Measurements from ENCODE around the gene FUT6. TPM values are rescaled to one million over a fixed set of nuclear protein-coding genes. Genes with fewer than 3 reads are reported as not detected.
"Not testable (repeated sequence)": the region's sequence is repeated elsewhere in the genome, so short reads cannot be mapped to it uniquely, and the experiment has no call there.

The FUT6 gene
- total RNA-seq, 4 donors from 2014 or later, result 40.6 to 160 (median 68.9) TPM

GRCh38 chr19:5782322-5782721 is 57.2 kb downstream of the FUT6 start:
- no peaks in the 10 kb centered on the region for H3K4me1 ChIP-seq
- H3K27me3 ChIP-seq, result no peaks in the 10 kb centered on the region
- H3K27ac ChIP-seq, result no peak overlapping the region
- no peak overlapping the region for H3K4me3 ChIP-seq
- no peaks in the 10 kb centered on the region for H3K9me3 ChIP-seq
- intact Hi-C loops (cut with DNase I), result no loop called here
- WGBS, 2 donors, result 83% methylated on average over 2 of the region's 9 CpGs; no CpG with 5 or more reads in 1 of the 2 donors
- TF ChIP-seq CTCF (IDR thresholded peaks at IDR 0.05), result no peak
- TF ChIP-seq POLR2A (IDR thresholded peaks at IDR 0.05), result no peak
- peaks cover 25 to 47% (median 26%) of the 10 kb centered on the region in 3 donors for H3K36me3 ChIP-seq
- DNase-seq, result no peak

DNA sequence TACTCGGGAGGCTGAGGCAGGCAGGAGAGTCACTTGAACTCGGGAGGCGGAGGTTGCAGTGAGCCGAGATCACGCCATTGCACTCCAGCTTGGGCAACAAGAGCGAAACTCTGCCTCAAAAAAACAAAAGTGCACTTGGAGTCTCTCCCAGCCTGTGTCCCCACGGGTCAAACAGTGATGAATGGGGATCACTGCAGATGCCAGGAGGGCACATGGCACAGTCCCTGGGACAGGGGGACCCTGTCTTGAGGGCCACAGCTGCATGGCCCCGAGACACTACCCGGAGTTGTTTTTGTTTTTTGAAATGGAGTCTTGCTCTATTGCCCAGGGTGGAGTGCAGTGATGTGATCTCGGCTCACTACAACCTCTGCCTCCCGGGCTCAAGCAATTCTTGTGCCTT is 58.6 kb downstream of the FUT6 start:
- 80 to 82% methylated on average over 6 to 11 of the region's 11 CpGs for WGBS, 2 donors
- H3K9me3 ChIP-seq; DNase-seq; H3K4me3 ChIP-seq; H3K27me3 ChIP-seq; intact Hi-C loops (cut with DNase I); H3K27ac ChIP-seq; H3K4me1 ChIP-seq: not testable (repeated sequence)
- H3K36me3 ChIP-seq, result peaks cover 11 to 32% (median 12%) of the 10 kb centered on the region in 3 donors

Other genes with a start within 250 kb of the FUT6 start
- 10 to 100 TPM; 11.6 to 47.3 (median 32.1) TPM for gene SAFB2, start 216.9 kb downstream of the FUT6 start, total RNA-seq
- gene SAFB, start 216.6 kb downstream of the FUT6 start, total RNA-seq, result 10 to 100 TPM; 40.5 to 80.1 (median 59.2) TPM
- 10 to 100 TPM; 34.0 to 76.3 (median 48.8) TPM for gene MICOS13, start 159.2 kb downstream of the FUT6 start, total RNA-seq
- gene HSD11B1L, start 158.7 kb downstream of the FUT6 start, total RNA-seq, result 1 to 10 TPM; 1.9 to 9.4 (median 8.3) TPM
- gene RPL36, start 149.4 kb downstream of the FUT6 start, total RNA-seq, result 1,000 to 10,000 TPM in 2 of 4 donors, 100 to 1,000 TPM in 2; 572 to 1,565 (median 1,059) TPM
- gene LONP1, start 119.6 kb downstream of the FUT6 start, total RNA-seq, result 10 to 100 TPM; 38.0 to 68.5 (median 51.2) TPM
- gene CATSPERD, start 119.1 kb downstream of the FUT6 start, total RNA-seq, result under 1 TPM in 1 of 4 donors, not detected in 3; 0.19 TPM
- 1 to 10 TPM; 1.3 to 5.0 (median 2.1) TPM for gene PRR22, start 55.0 kb downstream of the FUT6 start, total RNA-seq
- 10 to 100 TPM; 19.2 to 45.8 (median 39.4) TPM for gene DUS3L, start 48.5 kb downstream of the FUT6 start, total RNA-seq
- gene NRTN, start 34.6 kb downstream of the FUT6 start, total RNA-seq, result 1 to 10 TPM; 1.1 to 3.8 (median 1.4) TPM
- gene FUT3, start 11.7 kb upstream of the FUT6 start, total RNA-seq, result 100 to 1,000 TPM in 2 of 4 donors, 10 to 100 TPM in 2; 51.7 to 145 (median 84.8) TPM
- not detected for gene FUT5, start 30.8 kb upstream of the FUT6 start, total RNA-seq
- 100 to 1,000 TPM; 204 to 277 (median 234) TPM for gene NDUFA11, start 64.1 kb upstream of the FUT6 start, total RNA-seq
- gene VMAC, start 65.2 kb upstream of the FUT6 start, total RNA-seq, result 1 to 10 TPM; 3.1 to 8.6 (median 5.6) TPM
- gene CAPS, start 74.6 kb upstream of the FUT6 start, total RNA-seq, result 10 to 100 TPM in 2 of 4 donors, 1 to 10 TPM in 2; 3.3 to 13.7 (median 7.3) TPM
- 10 to 100 TPM; 38.0 to 77.8 (median 39.6) TPM for gene RANBP3, start 138.4 kb upstream of the FUT6 start, total RNA-seq

All from esophagus squamous epithelium (tissue), 5 donors.